CD4-positive, alpha-beta T cell (primary cell): Measurements from ENCODE around the gene PLEKHA7. TPM values are rescaled to one million over a fixed set of nuclear protein-coding genes. Genes with fewer than 3 reads are reported as not detected.

ENCODE experiments used
- ATAC-seq: fragments of 200-7000 bp; cut with Tn5 transposase; one replicate; pipeline ENCODE4 v1.10.0; 2022; ENCODE audit warnings: mild to moderate bottlenecking; ENCODE audit not compliant: poor library complexity
- CTCF ChIA-PET: fragments of 350-600 bp; sonication (Branson Sonifier 250); formaldehyde crosslinking; loops from one replicate; lab custom pipeline; 2021; ENCODE audit warnings: antibody characterized with exemption, inconsistent platforms; lab: Charles Lee
- POLR2A ChIA-PET: fragments of 350-600 bp; sonication (Branson Sonifier 250); formaldehyde crosslinking; loops from one replicate; lab custom pipeline; 2021; ENCODE audit warnings: antibody characterized with exemption, inconsistent platforms; lab: Charles Lee
- DNase-seq, 14 experiments: peaks; one replicate each; pipeline ENCODE4 v3.0.0-alpha.2; 2013 to 2020; ENCODE audit warnings: mixed read lengths in 2 of 14
- H3K27ac ChIP-seq, 2 donors: one replicate each; pipeline versions ENCODE4 v1.5.1 to v1.7.0; 2013; ENCODE audit warnings: low read length in 2 of 2, low read depth in 1 of 2, mild to moderate bottlenecking in 1 of 2
- H3K27me3 ChIP-seq, 2 experiments: 1 replicate in 1 of 2; 2 replicates in 1 of 2; pipeline versions ENCODE4 v1.6.1 to v1.7.0; 2013; ENCODE audit warnings: low read length in 2 of 2, control low read depth in 1 of 2, mild to moderate bottlenecking in 1 of 2, moderate library complexity in 1 of 2; ENCODE audit not compliant: insufficient read depth in 2 of 2, control insufficient read depth in 1 of 2
- H3K36me3 ChIP-seq: one replicate; pipeline ENCODE4 v1.6.1; 2013; ENCODE audit warnings: low read length, control low read depth; ENCODE audit not compliant: insufficient read depth
- H3K4me1 ChIP-seq: one replicate; pipeline ENCODE4 v1.6.1; 2013; ENCODE audit warnings: low read length, control low read depth; ENCODE audit not compliant: insufficient read depth
- H3K4me3 ChIP-seq: one replicate; pipeline ENCODE4 v1.5.1; 2013; ENCODE audit warnings: mild to moderate bottlenecking, low read length, moderate library complexity
- H3K9me3 ChIP-seq, 2 experiments: 1 replicate in 1 of 2; 2 replicates in 1 of 2; pipeline versions ENCODE4 v1.6.1 to v1.7.0; 2013; ENCODE audit warnings: low read length in 2 of 2, mild to moderate bottlenecking in 2 of 2, control low read depth in 1 of 2, moderate library complexity in 1 of 2; ENCODE audit not compliant: control insufficient read depth in 1 of 2, insufficient read depth in 1 of 2
- H3K27ac Mint-ChIP-seq: one replicate; pipeline ENCODE4 v1.8.0; 2020; ENCODE audit warnings: mixed read lengths
- H3K27me3 Mint-ChIP-seq: one replicate; pipeline ENCODE4 v1.8.0; 2021; ENCODE audit warnings: mixed read lengths
- H3K36me3 Mint-ChIP-seq: one replicate; pipeline ENCODE4 v1.8.0; 2021; ENCODE audit warnings: low read depth, mixed read lengths
- H3K4me1 Mint-ChIP-seq: one replicate; pipeline ENCODE4 v1.8.0; 2021; ENCODE audit warnings: low read depth, mixed read lengths
- H3K4me3 Mint-ChIP-seq: one replicate; pipeline ENCODE4 v1.8.0; 2020; ENCODE audit warnings: mild to moderate bottlenecking, mixed read lengths
- H3K9me3 Mint-ChIP-seq: one replicate; pipeline ENCODE4 v1.8.0; 2020; ENCODE audit warnings: mixed read lengths
- CTCF ChIP-seq: fragments of 200-600 bp; IDR thresholded peaks from one replicate; pipeline ENCODE4 v1.8.0; 2022; ENCODE audit warnings: antibody characterized with exemption, mild to moderate bottlenecking
- intact Hi-C, 2 experiments: fragments of 100-400 bp; cut with DNase I in 1 of 2; cut with micrococcal nuclease in 1 of 2; formaldehyde crosslinking; loops; one replicate each; pipeline versions ENCODE4 v1.15.1 to v1.9.0; 2023 to 2025; cut with DNase I, micrococcal nuclease
- total RNA-seq, 174 experiments: library from RNA in 2 of 174; stranded (reverse) in 2 of 174; gene quantifications; one replicate each; pipeline ENCODE4 v1.2.3 and lab custom pipeline; 2021 to 2026

The PLEKHA7 gene
- total RNA-seq, 2 experiments from 2014 or later, result 4.5 to 4.8 TPM

GRCh38 chr11:16758382-16759024, 255.7 kb downstream of the PLEKHA7 start:
- Histone ChIP-seq H3K27me3 (no peaks in the 10 kb centered on the region), H3K4me1 (peaks cover 3% of the 10 kb centered on the region), H3K36me3 (peaks cover 44% of the 10 kb centered on the region), H3K27ac (no peak overlapping the region), H3K4me3 (no peak overlapping the region), H3K9me3 (no peaks in the 10 kb centered on the region)
- Mint-ChIP-seq H3K4me3 (no peak overlapping the region), H3K9me3 (no peaks in the 10 kb centered on the region), H3K4me1 (peaks cover 11% of the 10 kb centered on the region), H3K27me3 (no peaks in the 10 kb centered on the region), H3K27ac (peak overlapping the region; percentile 63), H3K36me3 (peaks cover 50% of the 10 kb centered on the region)
- ChIA-PET POLR2A (interaction anchor here (1.2 kb wide), 1 partner anchor 20 kb away, joined by 3 read pairs; the partner anchor contains the start of gene C11orf58), CTCF (no interaction called here)
- DNase-seq (no peak), ATAC-seq (no peak)
- no peak for TF ChIP-seq CTCF
- intact Hi-C loops, result no loop called here

- intact Hi-C loops, result no loop called here
- no peak overlapping the region for H3K4me3 ChIP-seq
- H3K27me3 ChIP-seq, result no peaks in the 10 kb centered on the region
- H3K27me3 Mint-ChIP-seq, result no peaks in the 10 kb centered on the region
- H3K9me3 Mint-ChIP-seq, result no peaks in the 10 kb centered on the region
- ChIA-PET CTCF (no interaction called here), POLR2A (interaction anchor here (1.6 kb wide), 1 partner anchor 11 kb away, joined by 5 read pairs; the partner anchor contains the start of gene C11orf58)
- peaks cover 29% of the 10 kb centered on the region for H3K4me1 Mint-ChIP-seq
- H3K36me3 ChIP-seq, result peaks cover 96% of the 10 kb centered on the region
- H3K4me3 Mint-ChIP-seq, result no peak overlapping the region
- no peak overlapping the region for H3K27ac ChIP-seq
- ATAC-seq (no peak), DNase-seq (no peak)
- TF ChIP-seq CTCF, result no peak
- H3K9me3 ChIP-seq, result no peaks in the 10 kb centered on the region
- no peak overlapping the region for H3K27ac Mint-ChIP-seq
- H3K36me3 Mint-ChIP-seq, result peaks cover 92% of the 10 kb centered on the region
- H3K4me1 ChIP-seq, result no peaks in the 10 kb centered on the region
Observed at GRCh38 chr11:16750417-16750816, 263.8 kb downstream of the PLEKHA7 start.

GRCh38 chr11:16749666-16750065, 264.5 kb downstream of the PLEKHA7 start:
- Histone ChIP-seq H3K9me3 (no peaks in the 10 kb centered on the region), H3K4me3 (no peak overlapping the region), H3K27me3 (no peaks in the 10 kb centered on the region), H3K4me1 (no peaks in the 10 kb centered on the region), H3K27ac (no peak overlapping the region), H3K36me3 (peaks cover 96% of the 10 kb centered on the region)
- ChIA-PET CTCF (no interaction called here), POLR2A (interaction anchor here (1.6 to 1.9 kb wide), 2 partner anchors 10 to 11 kb away, joined by 5 to 7 read pairs; partner anchors contain the start of gene C11orf58)
- ATAC-seq, result no peak
- Mint-ChIP-seq H3K4me1 (peaks cover 37% of the 10 kb centered on the region), H3K36me3 (peaks cover 93% of the 10 kb centered on the region), H3K27me3 (no peaks in the 10 kb centered on the region), H3K4me3 (no peak overlapping the region), H3K9me3 (no peaks in the 10 kb centered on the region), H3K27ac (peak overlapping the region; percentile 63)
- DNase-seq, result no peak
- no peak for TF ChIP-seq CTCF
- intact Hi-C loops, result no loop called here
